GM19328 (cell line): ENCODE data around the gene UNC79.

ENCODE experiments used
- ATAC-seq: cut with Tn5 transposase; IDR thresholded peaks from one replicate; pipeline ENCODE4 v1.9.1; 2021; ENCODE audit warnings: mild to moderate bottlenecking, moderate library complexity; ENCODE audit not compliant: unreplicated experiment

The UNC79 gene

DNA sequence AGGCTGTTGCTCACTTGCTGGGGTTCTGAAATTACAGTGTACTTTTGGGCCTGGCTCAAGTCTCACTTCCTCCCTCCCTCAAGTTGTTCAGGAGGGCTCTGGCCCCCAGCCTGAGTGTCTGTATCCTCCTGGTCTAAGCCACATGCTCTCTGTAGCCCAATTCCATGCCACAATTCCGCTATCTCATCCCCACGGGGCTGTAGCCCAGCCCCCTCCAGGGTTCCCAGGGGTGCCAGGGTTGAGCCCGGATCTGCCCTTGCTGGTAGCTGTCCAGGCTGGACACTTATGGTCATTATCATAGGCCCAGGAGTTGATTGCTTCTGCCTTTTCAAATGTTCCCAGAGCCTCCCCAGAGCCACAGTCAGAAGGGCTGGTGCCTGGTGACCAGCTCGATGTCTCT is 292.3 kb downstream of the UNC79 start:
- no peak for ATAC-seq

DNA sequence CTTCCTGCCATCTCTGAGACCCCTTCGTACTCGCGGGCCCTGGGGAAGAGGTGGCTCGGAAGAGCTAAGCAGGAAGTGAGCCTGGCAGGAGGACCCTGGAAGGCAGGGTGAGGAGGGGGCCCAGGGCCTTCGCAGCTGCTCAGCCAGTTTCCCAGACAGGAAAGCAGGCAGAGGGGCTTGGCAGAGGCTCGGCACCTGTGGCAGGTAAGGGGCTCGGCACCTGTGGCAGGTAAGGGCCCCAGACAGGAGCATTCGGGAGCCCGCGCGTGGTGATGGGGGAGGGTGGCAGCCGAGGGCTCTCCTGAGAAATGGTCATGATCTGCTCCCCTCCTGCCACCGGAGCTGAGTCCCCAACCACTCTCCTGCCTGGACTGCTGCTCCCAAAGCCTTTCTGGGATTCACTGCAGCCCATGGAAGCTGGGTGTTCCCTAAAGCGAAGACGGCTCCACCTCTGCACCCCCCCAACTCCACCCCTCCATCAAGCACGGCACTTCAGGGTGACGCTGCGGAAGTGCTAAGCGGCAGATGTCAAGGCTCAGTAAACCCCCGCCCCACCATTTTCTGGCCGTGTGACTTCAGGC is 294.4 kb downstream of the UNC79 start:
- ATAC-seq: no peak

DNA sequence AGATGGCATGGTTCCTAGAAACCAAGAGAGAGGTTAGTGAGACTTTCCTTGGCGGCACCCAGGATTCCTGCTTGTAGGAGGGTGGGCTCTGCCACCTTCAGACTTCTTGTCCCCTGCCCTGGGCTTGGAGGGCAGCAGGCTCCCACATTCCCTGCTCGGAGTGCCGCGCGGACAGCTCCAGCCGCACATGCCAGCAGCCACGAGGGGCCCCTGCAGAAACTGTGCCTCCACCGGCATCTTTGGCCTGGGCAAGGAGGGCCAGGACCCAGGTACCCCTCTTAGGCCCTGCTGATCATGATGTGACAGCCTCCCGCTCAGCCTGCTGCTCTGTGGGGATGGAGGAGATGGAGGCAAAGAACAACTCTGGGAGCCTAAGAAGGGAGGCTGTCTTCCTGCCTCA is 295.3 kb downstream of the UNC79 start:
- ATAC-seq: no peak

DNA sequence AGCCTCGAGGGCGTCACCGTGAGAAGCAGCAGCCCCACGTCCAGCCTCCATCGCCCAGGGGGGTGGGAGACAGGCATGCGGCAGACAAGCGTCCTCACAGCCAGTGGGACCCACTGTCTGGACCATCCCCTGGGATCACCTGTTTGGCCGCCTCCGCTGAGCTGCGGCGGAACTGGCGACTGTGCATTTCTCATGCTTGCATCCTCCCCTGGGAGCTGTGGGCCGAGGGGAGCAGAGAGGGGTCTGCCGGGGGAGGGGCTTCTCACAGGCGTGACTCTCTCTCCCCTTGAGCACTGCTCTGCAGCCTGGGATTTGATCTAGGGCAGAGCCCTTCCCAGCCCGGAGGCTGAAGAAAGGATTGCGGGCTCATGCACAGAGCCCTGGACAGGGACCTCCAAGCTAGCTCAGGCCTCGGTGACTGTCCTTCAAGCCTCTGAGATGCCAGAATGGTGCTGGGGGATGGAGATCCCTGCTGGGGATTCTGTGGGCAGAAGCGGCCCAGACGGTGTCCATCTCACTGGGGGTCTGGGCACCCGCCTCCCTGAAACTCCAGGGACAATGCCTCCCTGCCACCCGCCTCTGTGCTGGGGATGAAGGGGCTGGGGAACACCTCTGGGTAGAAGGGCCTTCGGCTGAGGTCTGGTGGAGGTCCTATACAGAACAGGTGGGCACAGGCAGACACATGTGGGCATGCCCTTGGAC is 296.5 kb downstream of the UNC79 start:
- ATAC-seq: no peak

DNA sequence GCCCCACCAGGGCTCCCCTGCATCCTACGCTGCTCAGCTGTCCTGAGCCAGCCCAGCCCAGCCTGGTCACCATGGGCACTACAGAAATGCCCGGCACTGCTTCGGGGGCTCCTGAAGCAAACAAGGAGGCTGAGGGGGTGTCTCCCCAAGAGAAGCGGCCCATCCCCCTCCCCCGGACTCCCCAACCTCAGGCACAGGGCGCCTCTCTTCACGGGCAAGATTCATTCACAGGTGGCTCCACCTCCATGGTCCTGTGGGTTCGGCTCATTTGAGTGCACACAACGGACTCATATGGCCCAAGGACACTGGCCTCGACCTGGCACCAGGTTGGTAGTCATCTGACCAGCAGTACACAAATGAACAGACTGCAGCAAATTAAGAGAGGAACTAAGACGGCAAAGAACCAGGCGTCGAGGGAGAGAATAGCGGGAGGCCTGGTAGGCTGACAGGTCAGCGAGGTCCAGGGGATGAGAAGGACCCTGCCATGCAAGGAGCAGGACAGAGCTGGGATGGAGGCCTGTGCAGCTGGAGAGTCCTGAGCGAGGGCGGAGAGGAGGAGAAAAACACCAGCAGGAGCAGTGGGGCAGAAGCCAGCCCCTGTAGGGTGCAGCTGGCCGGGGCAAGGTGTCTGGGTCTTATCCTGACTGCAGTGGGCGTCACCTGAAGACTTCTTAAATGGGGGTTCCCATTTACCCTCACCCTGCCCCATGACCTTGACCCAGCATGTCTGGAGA is 297.3 kb downstream of the UNC79 start:
- ATAC-seq: no peak

- no peak for ATAC-seq
Measured at GRCh38 chr14:93728651-93729016, 297.9 kb downstream of the UNC79 start.

- no peak for ATAC-seq
Measured at GRCh38 chr14:93729993-93730392, 299.3 kb downstream of the UNC79 start.

GRCh38 chr14:93731753-93732152 is 301.0 kb downstream of the UNC79 start:
- no peak for ATAC-seq

DNA sequence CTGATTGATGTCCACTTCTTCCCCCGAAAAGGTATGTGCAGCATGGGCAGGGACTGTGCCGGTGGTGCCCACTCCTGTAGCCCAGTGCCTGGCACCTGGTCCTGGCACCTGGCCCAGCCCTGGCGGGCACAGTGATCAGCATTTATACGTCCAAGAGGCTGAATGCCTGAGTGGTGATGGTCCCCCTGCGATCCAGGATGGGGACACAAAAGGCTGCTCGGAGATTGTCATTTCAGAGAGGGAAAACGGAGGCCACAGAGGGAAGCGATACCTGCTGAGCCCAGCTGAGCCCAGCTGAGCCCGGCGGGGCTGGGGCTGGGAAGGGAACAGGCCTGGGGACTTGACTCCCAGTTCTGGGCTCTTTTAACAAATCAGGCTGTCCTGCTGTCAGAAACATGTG is 301.8 kb downstream of the UNC79 start:
- ATAC-seq: no peak

GRCh38 chr14:93733231-93733630 is 302.5 kb downstream of the UNC79 start:
- no peak for ATAC-seq

DNA sequence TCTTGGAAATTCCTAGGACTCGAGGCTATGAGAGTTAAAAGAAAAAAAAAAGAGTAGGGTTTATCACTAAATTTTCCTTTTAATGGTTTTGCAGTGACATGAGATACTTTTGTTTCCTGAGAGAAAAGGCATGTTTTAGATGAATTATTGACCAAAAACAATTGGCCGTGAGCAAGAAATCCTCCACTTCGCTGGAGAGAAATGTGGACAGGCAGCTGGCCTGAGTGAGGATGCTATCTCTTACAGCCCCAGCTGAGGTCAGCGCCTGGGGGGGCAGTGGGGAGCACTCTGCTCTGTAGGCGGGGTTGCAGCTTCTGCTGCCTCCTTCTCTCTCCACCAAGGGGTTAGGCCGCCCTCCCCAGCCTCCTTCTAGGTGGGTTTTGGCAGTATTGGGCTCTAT is 302.9 kb downstream of the UNC79 start:
- ATAC-seq: no peak

GRCh38 chr14:93734086-93734822 is 303.5 kb downstream of the UNC79 start:
- no peak for ATAC-seq

- ATAC-seq: no peak
Measured at GRCh38 chr14:93735206-93735605, 304.5 kb downstream of the UNC79 start.

DNA sequence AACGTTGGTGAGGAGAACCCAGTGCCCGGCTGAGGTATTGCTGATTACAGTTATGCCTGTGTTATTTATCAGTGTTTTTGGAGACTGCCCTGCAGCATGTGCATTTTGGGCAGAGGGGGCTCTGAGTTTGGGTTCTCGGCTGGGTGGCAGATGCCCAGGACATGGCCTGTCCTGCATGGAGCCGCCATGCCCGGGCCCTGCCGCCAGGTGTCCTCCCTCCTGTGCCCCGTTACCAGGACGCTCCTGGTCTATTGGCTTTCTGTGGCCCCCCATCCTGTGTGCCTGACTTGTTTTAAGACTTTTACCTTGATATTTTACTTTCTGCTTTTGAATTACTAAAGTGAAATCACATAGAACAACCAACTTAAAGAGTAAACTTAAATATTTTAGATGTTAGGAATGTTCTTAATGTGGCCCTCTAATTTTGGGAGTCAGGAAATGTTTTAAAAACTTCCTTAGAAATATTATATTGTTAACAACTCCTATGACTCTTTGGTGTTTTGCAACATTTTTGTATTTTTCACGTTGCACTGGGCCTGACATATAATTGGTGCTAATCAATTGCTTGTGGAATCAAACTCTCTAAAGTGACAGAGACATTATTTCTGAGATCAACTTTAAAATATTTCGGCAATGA is 305.8 kb downstream of the UNC79 start:
- no peak for ATAC-seq

DNA sequence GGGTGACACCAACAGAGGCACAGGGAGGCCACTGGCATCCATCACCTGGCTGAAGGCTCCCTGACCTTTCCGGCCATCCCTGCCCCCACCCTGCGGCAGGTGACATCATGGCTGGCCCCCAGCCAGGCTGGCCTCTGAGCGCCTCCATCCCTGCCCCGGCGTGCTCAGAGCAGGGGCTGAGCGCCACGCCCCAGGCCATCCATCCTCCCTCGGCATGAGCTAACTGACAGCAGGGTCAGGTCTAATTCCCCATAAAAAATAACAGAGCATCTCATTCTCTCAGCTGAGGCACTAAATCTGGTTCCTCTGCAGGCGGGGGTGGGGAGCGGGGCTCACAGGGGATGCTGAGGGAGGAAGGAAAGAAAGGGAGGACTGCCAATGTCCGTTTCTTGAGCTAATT is 306.9 kb downstream of the UNC79 start:
- ATAC-seq: no peak

GRCh38 chr14:93741556-93742230 is 311.0 kb downstream of the UNC79 start:
- no peak for ATAC-seq

DNA sequence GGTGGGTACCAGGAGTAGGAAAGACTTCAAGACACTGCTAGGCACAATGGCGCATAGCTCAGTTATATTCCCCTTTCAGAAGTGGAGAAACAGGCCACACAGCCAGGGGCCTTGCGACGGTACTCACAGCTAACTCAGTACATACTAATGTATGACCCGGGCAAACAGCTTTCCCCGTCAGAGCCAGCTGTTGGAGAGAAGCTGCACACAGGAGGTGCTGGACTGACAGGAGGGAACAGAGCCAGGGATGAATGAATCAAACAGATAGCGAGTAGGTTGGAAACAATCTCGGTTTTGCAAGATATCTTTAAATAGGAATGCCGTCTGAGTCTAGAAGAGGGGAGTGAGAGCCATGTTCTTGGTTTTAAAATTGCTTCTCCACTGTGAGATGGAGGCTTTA is 312.0 kb downstream of the UNC79 start:
- ATAC-seq: no peak

- ATAC-seq: no peak
Measured at GRCh38 chr14:93743270-93744060, 312.7 kb downstream of the UNC79 start.

DNA sequence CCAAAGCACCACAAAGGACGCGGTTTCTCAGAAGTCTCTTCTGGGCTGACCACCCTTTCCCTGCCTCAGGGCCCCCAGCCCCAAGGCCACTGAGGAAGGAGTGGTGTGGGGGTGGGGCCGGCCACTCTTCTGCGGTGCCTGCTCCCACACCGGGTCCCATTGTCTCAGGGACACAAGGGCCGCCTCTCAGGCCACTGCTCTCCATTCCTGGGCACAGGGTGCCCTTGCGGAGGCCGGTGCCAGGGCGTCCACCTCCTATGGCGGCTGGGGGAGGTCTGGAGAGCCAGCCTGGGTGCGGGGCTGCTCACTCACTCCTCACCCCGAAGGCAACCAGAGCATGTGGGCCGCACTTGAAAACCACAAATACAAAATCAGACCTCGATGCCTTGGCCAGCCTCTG is 313.4 kb downstream of the UNC79 start:
- no peak for ATAC-seq

DNA sequence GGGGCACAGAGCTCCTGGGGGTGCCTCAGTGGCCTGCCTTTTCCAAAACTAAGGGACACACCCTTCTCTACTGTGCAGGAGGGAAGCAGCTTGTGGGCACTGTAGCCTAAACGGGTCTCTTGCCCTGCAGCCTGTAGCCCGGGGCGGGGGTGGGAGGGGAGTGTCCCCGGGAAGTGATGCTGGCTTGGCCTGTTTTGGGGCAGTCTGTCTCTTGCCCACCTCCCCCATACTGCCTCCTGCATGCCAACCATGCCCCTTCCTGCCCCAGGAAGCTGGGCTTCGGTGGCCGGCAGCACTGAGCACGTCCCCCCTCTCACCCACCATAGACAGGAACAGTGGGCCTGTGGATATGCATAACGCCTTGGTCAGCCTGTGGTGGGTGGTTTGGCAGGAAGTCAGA is 314.1 kb downstream of the UNC79 start:
- ATAC-seq: no peak
